ENCODE data around the gene OR6C70. TPM values are rescaled to one million over a fixed set of nuclear protein-coding genes. Genes with fewer than 3 reads are reported as not detected.
"Not testable (repeated sequence)": the region's sequence is repeated elsewhere in the genome, so short reads cannot be mapped to it uniquely, and the experiment has no call there.

OR6C70 gene
- total RNA-seq, 3 donors from 2014 or later, result not detected

- H3K4me3 Mint-ChIP-seq, result no peak overlapping the region
- no peaks in the 10 kb centered on the region for H3K36me3 Mint-ChIP-seq (ENCODE audit: insufficient read depth)
- H3K27me3 Mint-ChIP-seq (ENCODE audit: low read depth), result peaks cover 8% of the 10 kb centered on the region
- DNase-seq (no peak), ATAC-seq (no peak)
- peaks cover 3% of the 10 kb centered on the region for H3K9me3 Mint-ChIP-seq
- no peaks in the 10 kb centered on the region for H3K4me1 Mint-ChIP-seq (ENCODE audit: low read depth)
Measured at GRCh38 chr12:55446326-55446725, 23.6 kb downstream of the OR6C70 start.

DNA sequence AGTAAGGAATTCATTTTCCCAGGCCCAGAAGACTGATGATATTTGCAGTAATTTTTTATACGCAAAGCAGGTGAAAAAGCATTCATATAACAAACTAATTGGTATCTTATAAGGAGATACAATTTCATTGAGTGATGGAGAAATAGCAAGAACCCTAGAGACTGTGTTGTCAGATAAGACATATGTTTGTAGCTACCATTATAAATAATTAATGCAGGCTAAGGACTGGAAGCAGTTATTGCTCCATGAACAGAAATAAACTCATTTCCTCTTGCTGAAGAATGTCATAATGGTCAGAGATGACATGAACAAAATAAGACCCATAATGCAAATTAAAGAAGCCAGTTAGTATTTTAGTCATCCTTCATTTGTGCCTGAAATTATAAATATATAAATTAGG, 24.6 kb downstream of the OR6C70 start:
- Mint-ChIP-seq H3K36me3 (ENCODE audit: insufficient read depth) (no peaks in the 10 kb centered on the region), H3K4me3 (no peak overlapping the region), H3K9me3 (peaks cover 9% of the 10 kb centered on the region), H3K27me3 (ENCODE audit: low read depth) (peaks cover 7% of the 10 kb centered on the region), H3K4me1 (ENCODE audit: low read depth) (no peaks in the 10 kb centered on the region)
- ATAC-seq, result no peak
- DNase-seq, result no peak

- Mint-ChIP-seq H3K9me3 (peaks cover 11% of the 10 kb centered on the region), H3K4me1 (ENCODE audit: low read depth) (no peaks in the 10 kb centered on the region), H3K36me3 (ENCODE audit: insufficient read depth) (no peaks in the 10 kb centered on the region), H3K4me3 (no peak within 1 kb of the TSS), H3K27me3 (ENCODE audit: low read depth) (peaks cover 7% of the 10 kb centered on the region)
- no peak for ATAC-seq
- no peak for DNase-seq
Measured at GRCh38 chr12:55443776-55444175, 26.2 kb downstream of the OR6C70 start, which contains the start of gene OR6C2. Gene OR6C2, plus strand, starts transcription at chr12:55444076. Its CDS starts 8,138 bp downstream, at chr12:55452214.

- not testable (repeated sequence) for H3K4me3 Mint-ChIP-seq; ATAC-seq; DNase-seq; H3K36me3 Mint-ChIP-seq (ENCODE audit: insufficient read depth); H3K4me1 Mint-ChIP-seq (ENCODE audit: low read depth); H3K27me3 Mint-ChIP-seq (ENCODE audit: low read depth)
- H3K9me3 Mint-ChIP-seq, result peaks cover 11% of the 10 kb centered on the region
Measured at GRCh38 chr12:55441233-55441632, 28.7 kb downstream of the OR6C70 start.

DNA sequence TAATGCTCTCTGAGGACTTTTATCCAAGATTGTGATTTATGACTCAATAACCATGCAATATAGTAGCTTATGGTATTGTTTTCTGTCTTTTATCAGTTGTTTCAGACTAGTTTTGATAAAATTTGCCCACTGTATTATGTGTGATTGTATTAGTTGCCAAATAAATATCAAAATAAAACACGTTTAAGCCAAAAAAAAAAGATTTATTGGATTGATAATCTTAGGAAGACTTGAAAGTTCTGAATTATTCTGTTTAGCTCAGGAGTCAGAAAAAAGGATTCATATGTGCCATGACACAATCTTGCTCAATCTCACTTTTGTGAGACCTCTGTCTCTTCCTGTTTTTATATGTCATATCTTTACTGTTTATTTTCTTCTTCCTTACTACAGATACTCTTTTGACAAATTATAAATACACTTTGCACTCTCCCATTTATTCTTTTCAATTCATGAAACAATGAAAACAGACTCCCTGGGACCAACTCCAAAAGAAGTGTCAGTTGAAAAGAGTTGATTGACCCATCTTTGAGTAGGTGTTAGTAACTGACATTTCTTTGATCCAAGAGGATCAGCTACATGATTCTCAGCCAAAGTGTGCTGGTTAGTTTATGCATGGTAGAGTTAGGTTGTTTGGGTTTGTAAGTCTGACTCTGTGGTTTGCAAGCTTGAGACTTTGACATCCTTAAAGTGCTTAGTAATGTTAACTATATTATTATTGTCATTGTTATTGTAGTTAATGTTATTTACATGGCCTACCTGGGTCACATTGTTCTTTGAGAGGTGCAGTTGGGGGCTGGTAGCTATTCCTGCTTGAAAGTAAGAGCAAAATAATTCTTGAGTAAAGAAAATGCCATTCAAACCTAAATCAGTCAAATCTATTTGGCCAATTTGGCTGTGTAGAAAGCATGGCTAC, 41.4 kb downstream of the OR6C70 start:
- no peak for ATAC-seq

GRCh38 chr12:55425954-55426353, 44.0 kb downstream of the OR6C70 start, which contains the start of gene OR6C76:
Gene OR6C76, plus strand, starts transcription at chr12:55426254. Its CDS starts 0 bp downstream, at chr12:55426254.
- no peaks in the 10 kb centered on the region for H3K4me1 Mint-ChIP-seq (ENCODE audit: low read depth)
- H3K4me3 Mint-ChIP-seq, result no peak within 1 kb of the TSS
- no peak for ATAC-seq
- peaks cover 24% of the 10 kb centered on the region for H3K27me3 Mint-ChIP-seq (ENCODE audit: low read depth)
- H3K9me3 Mint-ChIP-seq, result no peaks in the 10 kb centered on the region
- no peaks in the 10 kb centered on the region for H3K36me3 Mint-ChIP-seq (ENCODE audit: insufficient read depth)
- DNase-seq, result no peak

More for the DNA sequence above, 41.4 kb downstream of the OR6C70 start:
- Mint-ChIP-seq H3K4me3 (no peak overlapping the region), H3K27me3 (ENCODE audit: low read depth) (peaks cover 28% of the 10 kb centered on the region), H3K36me3 (ENCODE audit: insufficient read depth) (peaks cover 3% of the 10 kb centered on the region), H3K9me3 (no peaks in the 10 kb centered on the region), H3K4me1 (ENCODE audit: low read depth) (no peaks in the 10 kb centered on the region)
- no peak for DNase-seq

DNA sequence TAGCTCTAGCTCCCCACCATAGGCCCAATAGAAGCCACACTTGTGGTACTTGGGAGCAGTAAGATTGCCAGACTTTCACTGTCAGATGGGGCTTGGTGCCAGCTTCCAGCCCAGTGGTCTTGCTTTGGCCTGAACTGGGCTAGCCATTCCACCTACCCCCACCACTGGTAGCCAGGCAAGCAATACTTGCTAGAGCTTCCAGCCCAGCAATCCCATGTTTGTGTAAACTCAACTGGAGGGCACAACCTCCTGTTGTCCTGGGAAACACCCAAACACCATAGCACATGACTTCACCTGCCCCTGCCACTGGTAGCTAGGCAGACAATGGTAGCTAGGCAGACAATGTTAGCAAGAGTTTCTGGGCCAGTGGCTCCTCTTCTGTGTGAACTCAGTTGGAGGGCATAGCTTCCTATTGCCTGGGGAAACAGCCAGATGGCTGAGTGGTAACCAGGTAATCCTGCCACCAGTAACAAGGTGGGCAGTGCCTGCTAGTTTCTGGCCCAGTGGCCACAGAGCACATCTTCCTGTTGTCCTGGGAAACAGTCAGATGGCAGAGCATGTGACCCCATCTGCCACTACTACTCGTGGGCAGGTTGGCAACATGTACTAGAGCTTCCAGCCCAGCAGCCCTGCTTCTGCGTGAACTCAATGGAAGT, 49.5 kb downstream of the OR6C70 start:
- H3K4me3 Mint-ChIP-seq, result no peak overlapping the region

More for the DNA sequence above, 49.5 kb downstream of the OR6C70 start:
- no peak for DNase-seq
- ATAC-seq, result no peak
- Mint-ChIP-seq H3K4me1 (ENCODE audit: low read depth) (peaks cover 1% of the 10 kb centered on the region), H3K27me3 (ENCODE audit: low read depth) (peaks cover 46% of the 10 kb centered on the region), H3K36me3 (ENCODE audit: insufficient read depth) (no peaks in the 10 kb centered on the region), H3K9me3 (no peaks in the 10 kb centered on the region)

Other genes starting within 250 kb of the OR6C70 start
- not detected for gene OR10A7, start 249.1 kb downstream of the OR6C70 start, total RNA-seq
- not detected for gene OR6C74, start 225.5 kb downstream of the OR6C70 start, total RNA-seq
- not detected for gene OR6C6, start 173.6 kb downstream of the OR6C70 start, total RNA-seq
- gene OR6C1, start 155.8 kb downstream of the OR6C70 start, total RNA-seq, result not detected
- gene OR6C3, start 139.4 kb downstream of the OR6C70 start, total RNA-seq, result not detected
- gene OR6C75, start 107.2 kb downstream of the OR6C70 start, total RNA-seq, result not detected
- gene OR6C65, start 69.6 kb downstream of the OR6C70 start, total RNA-seq, result not detected
- not detected for gene OR6C76, start 43.9 kb downstream of the OR6C70 start, total RNA-seq
- gene OR6C2, start 26.1 kb downstream of the OR6C70 start, total RNA-seq, result not detected
- gene OR6C68, start 22.2 kb upstream of the OR6C70 start, total RNA-seq, result not detected
- gene OR6C4, start 79.5 kb upstream of the OR6C70 start, total RNA-seq, result not detected
- gene OR2AP1, start 102.3 kb upstream of the OR6C70 start, total RNA-seq, result under 1 TPM in 1 of 3 donors, not detected in 2; 0.15 TPM
- gene OR10P1, start 166.8 kb upstream of the OR6C70 start, total RNA-seq, result not detected
- gene ITGA7, start 237.8 kb upstream of the OR6C70 start, total RNA-seq, result 1 to 10 TPM in 2 of 3 donors, under 1 TPM in 1; 0.91 to 1.4 (median 1.3) TPM
- 10 to 100 TPM; 60.7 to 65.7 (median 61.7) TPM for gene BLOC1S1, start 245.9 kb upstream of the OR6C70 start, total RNA-seq